ENCODE measurements around the gene LRRC27. TPM values are rescaled to one million over a fixed set of nuclear protein-coding genes. Genes with fewer than 3 reads are reported as not detected.

The LRRC27 gene
- total RNA-seq, 4 donors from 2014 or later: 5.1 to 22.3 (median 18.5) TPM

- Histone ChIP-seq H3K36me3 (no peaks in the 10 kb centered on the region), H3K9me3 (no peaks in the 10 kb centered on the region), H3K4me3 (peak overlapping the region in 3 of 4 donors; percentile 44 to 92 (median 54)), H3K27ac (peak overlapping the region in 2 of 4 donors; percentile 12 to 67), H3K4me1 (peaks cover 3 to 28% (median 7%) of the 10 kb centered on the region in 4 donors), H3K27me3 (no peaks in the 10 kb centered on the region)
- TF ChIP-seq POLR2A (IDR thresholded peaks at IDR 0.05): no peak
- TF ChIP-seq CTCF (IDR thresholded peaks at IDR 0.05): no peak
- DNase-seq: peak in 1 of 3 donors; percentile 29
Observed at GRCh38 chr10:132330486-132330833, 1.5 kb upstream of the LRRC27 start.

GRCh38 chr10:132332433-132332754, 401 bp downstream of the LRRC27 start:
- Histone ChIP-seq H3K27me3 (no peaks in the 10 kb centered on the region), H3K9me3 (no peaks in the 10 kb centered on the region), H3K4me1 (peaks cover 3 to 37% (median 7%) of the 10 kb centered on the region in 4 donors)

GRCh38 chr10:132333386-132333785, 1.4 kb downstream of the LRRC27 start:
- Histone ChIP-seq H3K4me3 (no peak overlapping the region), H3K9me3 (no peaks in the 10 kb centered on the region), H3K27me3 (no peaks in the 10 kb centered on the region), H3K27ac (no peak overlapping the region), H3K36me3 (no peaks in the 10 kb centered on the region), H3K4me1 (peaks cover 3 to 37% (median 7%) of the 10 kb centered on the region in 4 donors)
- peak in 1 of 3 donors; percentile 36 for DNase-seq
- TF ChIP-seq CTCF (IDR thresholded peaks at IDR 0.05): no peak
- no peak for TF ChIP-seq POLR2A (IDR thresholded peaks at IDR 0.05)

More at GRCh38 chr10:132332433-132332754, 401 bp downstream of the LRRC27 start:
- Histone ChIP-seq H3K27ac (peak overlapping the region; percentile 73 to 89 (median 81)), H3K4me3 (peak overlapping the region; percentile 54 to 92 (median 86)), H3K36me3 (no peaks in the 10 kb centered on the region)
- peak in 1 of 3 donors; percentile 64 for DNase-seq
- TF ChIP-seq POLR2A (IDR thresholded peaks at IDR 0.05): no peak
- TF ChIP-seq CTCF (IDR thresholded peaks at IDR 0.05): no peak

GRCh38 chr10:132334631-132335188, 2.7 kb downstream of the LRRC27 start:
- Histone ChIP-seq H3K4me3 (no peak overlapping the region), H3K9me3 (no peaks in the 10 kb centered on the region), H3K4me1 (peaks cover 3 to 27% (median 7%) of the 10 kb centered on the region in 4 donors), H3K27ac (no peak overlapping the region), H3K27me3 (no peaks in the 10 kb centered on the region), H3K36me3 (no peaks in the 10 kb centered on the region)
- DNase-seq: no peak
- TF ChIP-seq POLR2A (IDR thresholded peaks at IDR 0.05) (no peak), CTCF (IDR thresholded peaks at IDR 0.05) (no peak)

- TF ChIP-seq POLR2A (IDR thresholded peaks at IDR 0.05): no peak
- TF ChIP-seq CTCF (IDR thresholded peaks at IDR 0.05): no peak
- no peak overlapping the region for H3K4me3 ChIP-seq
- peak in 1 of 3 donors; percentile 54 for DNase-seq
- peak overlapping the region in 1 of 4 donors; percentile 72 for H3K27ac ChIP-seq
- H3K36me3 ChIP-seq: no peaks in the 10 kb centered on the region
- peaks cover 3 to 19% (median 5%) of the 10 kb centered on the region in 4 donors for H3K4me1 ChIP-seq
- H3K9me3 ChIP-seq: no peaks in the 10 kb centered on the region
- H3K27me3 ChIP-seq: no peaks in the 10 kb centered on the region
Observed at GRCh38 chr10:132335189-132336063, 3.4 kb downstream of the LRRC27 start.

Measured in Peyer's patch (tissue), 4 donors.